GM21619 (cell line): ENCODE measurements around the gene LENG8.
"Not testable (repeated sequence)": the region's sequence is repeated elsewhere in the genome, so short reads cannot be mapped to it uniquely, and the experiment has no call there.

ENCODE experiments used
- ATAC-seq: cut with Tn5 transposase; IDR thresholded peaks from one replicate; pipeline ENCODE4 v1.9.1; 2021; ENCODE audit not compliant: unreplicated experiment

LENG8 gene

DNA sequence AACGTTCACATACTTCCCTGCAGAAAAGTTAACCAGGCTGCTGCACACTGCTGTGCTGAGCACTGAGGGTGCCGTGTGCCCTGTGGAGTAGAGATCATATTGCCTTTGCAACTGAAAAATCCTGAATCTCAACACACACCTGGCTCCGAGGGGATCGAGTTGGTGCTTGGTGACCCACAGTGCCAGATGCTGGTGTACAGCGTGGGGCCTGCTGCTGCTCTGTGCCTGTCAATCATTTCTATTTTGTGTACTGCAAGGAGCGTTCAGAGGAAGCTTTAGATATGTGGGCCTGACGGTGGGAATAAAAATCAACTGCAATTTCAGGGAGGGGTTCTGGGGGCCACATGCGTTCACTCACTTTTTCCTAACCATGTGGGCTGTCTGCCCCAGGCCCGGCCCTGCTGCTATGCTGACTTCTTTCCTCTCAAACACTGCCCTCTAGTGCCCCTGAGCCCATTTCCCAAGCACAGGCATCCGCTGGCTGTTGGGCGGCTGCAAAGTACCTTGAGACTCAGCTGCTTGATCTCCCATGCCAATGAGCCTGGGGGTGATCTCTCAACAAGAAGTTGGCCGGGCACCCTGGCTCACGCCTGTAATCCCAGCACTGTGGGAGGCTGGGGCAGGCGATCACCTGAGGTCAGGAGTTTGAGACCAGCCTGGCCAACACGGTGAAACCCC is 9.7 kb upstream of the LENG8 start:
- ATAC-seq, result no peak

DNA sequence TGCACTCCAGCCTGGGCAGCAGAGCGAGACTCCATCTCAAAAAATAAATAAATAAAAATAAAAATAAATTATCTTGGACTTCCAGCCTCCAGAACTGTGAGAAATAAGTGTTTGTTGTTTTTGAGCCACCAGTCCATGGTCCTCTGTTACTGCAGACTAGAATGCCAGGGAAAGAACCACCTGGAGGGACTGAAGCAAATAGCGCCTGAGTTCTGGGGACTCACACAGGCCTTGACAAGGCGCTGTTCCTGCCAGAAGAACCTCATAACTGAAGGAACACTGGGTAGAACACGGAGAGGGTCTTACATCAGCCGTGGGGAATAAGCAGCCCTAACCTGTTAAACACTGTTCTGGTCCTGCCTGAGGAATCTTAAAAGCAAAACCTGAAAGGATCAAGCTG is 8.4 kb upstream of the LENG8 start:
- no peak for ATAC-seq

DNA sequence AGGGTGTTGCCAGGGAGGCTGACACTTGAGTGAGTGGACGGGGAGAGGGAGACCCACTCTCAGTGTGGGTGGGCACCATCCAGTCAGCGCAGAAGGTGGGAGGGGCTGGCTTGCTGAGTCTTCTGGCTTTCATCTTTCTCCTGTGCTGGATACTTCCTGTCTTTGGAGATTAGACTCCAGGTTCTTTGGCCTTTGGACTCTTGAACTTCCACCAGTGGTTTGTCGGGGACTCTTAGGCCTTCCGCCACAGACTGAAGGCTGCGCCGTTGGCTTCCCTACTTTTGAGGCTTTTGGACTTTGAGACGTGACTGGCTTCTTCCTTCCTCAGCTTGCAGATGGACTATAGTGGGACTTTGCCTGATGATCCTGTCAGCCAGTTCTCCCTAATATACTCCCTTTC is 4.3 kb upstream of the LENG8 start:
- no peak for ATAC-seq

DNA sequence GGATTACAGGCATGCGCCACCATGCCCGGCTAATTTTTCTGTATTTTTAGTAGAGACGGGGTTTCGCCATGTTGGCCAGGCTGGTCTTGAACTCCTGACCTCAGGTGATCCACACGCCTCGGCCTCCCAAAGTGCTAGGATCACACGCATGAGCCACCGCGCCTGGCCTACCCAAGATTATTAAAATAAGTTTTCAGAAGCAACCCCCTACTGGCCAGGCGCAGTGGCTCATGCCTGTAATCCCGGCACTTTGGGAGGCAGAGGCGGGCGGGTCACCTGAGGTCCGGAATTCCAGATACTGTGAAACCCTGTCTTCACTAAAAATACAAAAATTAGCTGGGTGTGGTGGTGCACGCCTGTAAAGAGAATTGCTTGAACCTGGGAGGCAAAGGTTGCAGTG is 2.6 kb upstream of the LENG8 start:
- not testable (repeated sequence) for ATAC-seq

DNA sequence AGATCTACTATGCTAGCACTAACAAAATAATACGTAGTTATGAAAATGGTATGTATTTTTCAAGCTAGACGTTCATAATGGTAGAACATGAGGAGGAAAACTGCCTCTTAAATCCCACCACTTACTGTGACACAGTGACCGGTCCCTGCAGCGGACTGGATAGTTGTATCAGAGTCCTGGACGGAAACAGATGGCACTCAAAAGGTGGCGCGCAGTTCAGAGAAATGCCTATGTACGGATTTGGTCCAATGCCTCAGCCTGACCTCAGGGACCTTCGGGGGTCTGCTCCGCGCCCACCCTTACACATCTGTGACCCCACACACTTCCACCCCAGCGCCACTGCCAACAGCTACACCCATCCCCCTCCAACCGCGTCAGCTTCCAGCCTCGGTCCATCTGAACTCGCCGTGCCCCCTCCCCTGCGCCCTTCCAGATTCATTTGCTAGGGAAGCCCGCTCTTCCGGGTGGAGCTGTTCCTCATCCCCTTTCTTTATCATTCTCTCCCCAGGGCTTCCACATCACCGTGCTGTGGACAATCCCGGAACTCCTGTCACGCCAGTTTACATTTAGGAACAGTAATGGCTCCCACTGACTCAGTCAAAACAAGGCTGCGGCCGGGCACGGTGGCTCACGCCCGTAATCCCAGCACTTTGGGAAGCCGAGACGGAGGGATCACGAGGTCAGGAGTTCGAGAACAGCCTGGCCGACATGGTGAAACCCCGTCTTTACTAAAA is 792 bp upstream of the LENG8 start:
- no peak for ATAC-seq

DNA sequence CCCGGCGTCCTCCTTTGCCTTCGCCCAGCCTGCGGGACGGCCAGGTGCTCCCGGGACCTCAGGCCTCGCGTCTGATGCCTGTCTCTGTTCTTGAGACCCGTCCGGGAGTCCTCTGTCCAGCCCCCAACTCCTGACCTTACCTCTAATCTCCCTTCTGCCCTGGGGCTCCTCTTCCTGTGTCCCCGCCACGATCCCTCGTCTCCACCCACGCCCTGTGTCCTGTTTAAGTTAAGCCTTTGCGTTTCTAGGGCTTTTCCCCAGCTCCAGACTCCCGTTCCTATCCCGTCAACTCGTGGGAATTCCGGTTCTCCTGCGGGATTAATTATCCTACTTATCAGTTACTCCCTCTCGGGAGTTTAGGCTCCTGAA is 686 bp downstream of the LENG8 start:
- peak; percentile 3 for ATAC-seq

DNA sequence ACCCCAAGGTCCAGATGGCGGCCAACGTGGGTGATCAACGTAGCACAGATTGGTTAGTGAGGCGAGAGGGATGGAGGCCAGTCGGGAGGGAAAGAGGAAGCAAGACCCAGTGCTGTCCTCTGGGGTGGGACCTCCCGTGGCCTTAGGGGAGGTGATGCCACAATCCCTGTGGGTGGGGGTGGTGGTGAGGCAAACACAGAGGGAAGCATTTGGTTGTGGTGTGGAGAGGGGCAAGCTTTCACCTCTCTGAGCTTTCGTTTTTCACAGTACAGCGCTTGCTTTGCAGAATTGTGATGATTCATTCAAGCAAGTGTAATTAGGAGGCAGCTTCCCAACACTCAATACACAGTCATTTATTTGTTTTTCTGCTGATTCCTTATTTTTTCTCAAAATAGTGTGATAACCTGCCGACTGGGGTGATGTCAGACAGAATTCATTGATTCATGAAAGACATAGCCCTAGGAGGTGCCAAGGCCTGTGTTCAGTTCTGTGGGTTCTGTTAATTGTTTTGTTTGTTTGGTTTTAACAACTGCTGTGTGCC is 2.4 kb downstream of the LENG8 start:
- ATAC-seq, result no peak

DNA sequence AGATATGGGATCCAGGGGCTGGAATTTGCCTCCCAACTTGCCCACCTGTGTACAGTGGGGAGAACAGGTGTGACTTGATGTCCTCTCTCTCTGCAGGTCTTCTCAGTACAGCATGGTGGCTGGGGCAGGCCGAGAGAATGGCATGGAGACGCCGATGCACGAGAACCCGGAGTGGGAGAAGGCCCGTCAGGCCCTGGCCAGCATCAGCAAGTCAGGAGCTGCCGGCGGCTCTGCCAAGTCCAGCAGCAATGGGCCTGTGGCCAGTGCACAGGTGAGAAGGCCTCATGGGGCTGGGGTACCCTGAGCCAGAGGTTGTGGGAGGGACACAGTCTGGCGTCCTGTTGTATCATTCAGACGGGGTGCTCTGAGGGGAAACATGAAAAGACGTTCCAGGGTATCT is 3.0 kb downstream of the LENG8 start:
- ATAC-seq, result no peak

DNA sequence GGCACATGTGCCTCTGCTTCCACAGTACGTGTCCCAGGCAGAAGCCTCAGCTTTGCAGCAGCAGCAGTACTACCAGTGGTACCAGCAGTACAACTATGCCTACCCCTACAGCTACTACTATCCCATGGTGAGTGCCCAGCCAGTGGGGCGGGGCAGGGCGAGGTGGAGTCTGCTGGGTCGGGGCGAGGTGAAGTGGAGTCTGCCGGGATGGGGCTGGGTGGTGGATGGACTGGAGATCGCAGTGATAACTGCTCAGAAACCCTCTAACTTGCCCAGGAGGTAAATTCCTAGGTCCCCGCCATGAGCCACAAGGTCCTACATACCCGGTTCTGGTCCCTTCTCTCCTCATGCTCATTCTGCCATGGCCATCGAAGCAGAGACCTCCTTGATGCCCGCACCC is 3.6 kb downstream of the LENG8 start:
- ATAC-seq, result no peak

DNA sequence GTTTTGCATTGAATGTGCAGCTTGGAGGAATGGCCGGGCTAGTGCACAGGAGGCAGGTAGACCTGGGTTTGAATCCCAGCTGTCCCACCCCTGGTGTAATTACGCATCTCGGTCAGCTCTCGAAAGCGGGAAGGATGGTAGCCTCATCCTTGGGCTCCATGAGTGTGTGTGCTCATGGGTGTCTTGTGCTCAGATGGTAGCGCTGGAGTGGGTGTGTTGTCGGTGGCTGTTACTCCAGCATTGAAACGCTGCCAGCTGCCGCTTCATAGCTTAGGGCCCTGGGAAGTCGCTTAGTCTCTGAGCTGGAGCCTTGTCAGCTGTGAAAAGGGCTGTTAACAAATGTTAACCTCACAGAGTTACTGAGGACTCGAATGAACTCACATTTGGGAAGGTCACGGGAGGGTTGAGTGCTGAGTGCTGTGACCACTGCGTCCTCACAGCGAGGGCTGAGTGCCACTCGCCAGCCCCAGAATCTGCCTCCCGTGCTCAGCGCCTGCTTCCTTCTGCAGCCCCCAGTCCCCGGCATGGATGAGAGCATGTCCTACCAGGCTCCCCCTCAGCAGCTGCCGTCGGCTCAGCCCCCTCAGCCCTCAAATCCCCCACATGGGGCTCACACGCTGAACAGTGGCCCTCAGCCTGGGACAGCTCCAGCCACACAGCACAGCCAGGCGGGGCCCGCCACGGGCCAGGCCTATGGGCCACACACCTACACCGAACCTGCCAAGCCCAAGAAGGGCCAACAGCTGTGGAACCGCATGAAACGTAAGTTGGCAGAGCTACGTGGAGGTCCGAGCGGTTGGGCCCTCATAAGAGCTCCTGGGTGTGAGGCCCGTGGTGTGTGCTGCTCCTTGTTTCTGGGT is 5.2 kb downstream of the LENG8 start:
- no peak for ATAC-seq

DNA sequence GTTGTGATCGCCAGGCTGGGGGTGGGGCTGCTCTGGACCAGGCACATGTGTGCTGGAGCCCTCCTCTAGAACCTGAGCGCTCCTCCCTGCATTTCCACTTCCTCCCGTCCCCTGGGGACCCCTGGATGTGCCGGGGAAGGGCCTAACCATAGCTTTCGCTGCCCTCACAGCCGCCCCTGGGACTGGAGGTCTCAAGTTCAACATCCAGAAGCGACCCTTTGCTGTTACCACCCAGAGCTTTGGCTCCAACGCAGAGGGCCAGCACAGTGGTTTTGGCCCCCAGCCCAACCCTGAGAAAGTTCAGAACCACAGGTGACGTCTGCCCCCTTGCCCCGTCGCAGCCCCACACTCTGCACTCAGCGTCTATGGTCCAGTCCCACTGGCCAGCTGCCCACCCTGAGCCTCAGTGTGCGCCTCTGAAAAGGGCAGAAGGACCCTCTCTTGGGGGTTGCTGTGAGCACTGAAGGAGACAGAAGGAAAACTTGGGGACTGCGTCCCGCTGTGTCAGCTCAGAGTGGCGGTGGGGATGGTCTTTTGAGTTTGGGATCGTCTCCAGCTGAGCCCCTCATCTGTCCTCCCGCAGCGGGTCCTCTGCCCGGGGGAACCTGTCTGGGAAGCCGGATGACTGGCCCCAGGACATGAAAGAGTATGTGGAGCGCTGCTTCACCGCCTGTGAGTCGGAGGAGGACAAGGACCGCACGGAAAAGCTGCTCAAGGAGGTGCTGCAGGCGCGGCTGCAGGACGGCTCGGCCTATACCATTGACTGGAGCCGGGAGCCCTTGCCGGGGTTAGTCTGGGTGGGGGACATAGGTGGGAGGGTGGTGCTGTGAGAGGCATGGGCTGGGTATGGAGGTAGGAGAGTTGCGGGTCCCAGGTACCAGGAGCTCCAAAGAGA is 6.0 kb downstream of the LENG8 start:
- ATAC-seq, result no peak

DNA sequence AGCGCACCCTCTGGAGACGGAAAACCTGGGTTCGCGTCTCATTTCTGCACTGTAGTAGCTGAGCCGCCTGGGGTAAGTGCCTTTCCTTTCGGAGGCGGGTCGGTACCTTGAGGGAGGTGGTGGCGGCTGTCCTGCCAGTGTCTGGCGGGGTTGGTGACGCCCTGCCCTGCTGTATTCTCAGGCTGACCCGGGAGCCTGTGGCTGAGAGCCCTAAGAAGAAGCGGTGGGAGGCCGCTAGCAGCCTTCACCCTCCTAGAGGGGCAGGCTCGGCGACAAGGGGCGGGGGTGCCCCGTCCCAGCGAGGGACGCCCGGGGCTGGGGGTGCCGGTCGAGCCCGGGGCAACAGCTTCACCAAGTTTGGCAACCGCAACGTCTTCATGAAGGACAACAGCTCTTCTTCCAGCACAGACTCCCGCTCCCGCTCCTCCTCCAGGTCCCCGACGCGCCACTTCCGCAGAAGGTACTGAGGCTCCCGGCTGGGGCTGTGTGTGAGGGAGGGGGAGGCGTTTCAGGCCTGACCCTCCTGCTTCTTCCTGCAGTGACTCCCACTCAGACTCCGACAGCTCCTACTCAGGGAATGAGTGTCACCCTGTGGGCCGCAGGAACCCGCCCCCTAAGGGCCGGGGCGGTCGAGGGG is 6.9 kb downstream of the LENG8 start:
- no peak for ATAC-seq

DNA sequence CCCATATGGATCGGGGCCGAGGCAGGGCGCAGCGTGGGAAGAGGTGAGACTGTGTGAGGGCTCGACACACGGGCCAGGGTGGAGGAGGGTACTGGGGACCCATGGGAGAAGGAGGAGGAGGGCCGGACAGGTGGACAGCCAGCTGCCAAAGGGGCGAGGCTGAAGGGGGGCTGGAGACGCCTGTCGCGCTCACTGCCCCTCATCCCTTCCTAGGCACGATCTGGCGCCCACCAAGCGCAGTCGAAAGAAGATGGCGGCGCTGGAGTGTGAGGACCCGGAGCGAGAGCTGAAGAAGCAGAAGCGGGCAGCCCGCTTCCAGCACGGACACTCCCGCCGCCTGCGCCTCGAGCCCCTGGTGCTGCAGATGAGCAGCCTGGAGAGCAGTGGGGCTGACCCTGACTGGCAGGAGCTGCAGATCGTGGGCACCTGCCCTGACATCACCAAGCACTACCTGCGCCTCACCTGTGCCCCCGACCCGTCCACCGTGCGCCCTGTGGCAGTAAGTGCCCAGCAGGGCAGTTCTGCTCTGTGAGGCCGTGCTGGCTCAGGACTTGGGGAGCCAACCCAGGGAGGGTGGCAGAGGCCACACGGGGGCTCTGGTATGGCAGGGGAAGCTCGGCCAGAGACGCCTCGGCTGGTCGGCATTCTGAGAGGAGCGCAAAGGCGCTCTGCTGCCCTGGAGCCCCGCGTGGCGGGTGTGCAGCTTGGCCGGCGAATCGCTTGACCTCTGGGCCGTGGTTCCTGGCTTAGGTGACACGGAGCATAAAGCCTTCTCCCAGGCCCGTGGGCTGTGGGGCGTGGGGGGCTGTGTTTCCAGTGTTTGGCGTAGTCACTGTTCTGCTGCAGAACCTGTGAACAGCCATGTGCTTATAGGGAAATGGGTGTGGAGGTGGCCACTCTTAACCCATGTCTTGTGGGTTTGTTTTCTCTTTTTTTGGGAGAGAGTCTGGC is 7.7 kb downstream of the LENG8 start:
- ATAC-seq, result no peak

DNA sequence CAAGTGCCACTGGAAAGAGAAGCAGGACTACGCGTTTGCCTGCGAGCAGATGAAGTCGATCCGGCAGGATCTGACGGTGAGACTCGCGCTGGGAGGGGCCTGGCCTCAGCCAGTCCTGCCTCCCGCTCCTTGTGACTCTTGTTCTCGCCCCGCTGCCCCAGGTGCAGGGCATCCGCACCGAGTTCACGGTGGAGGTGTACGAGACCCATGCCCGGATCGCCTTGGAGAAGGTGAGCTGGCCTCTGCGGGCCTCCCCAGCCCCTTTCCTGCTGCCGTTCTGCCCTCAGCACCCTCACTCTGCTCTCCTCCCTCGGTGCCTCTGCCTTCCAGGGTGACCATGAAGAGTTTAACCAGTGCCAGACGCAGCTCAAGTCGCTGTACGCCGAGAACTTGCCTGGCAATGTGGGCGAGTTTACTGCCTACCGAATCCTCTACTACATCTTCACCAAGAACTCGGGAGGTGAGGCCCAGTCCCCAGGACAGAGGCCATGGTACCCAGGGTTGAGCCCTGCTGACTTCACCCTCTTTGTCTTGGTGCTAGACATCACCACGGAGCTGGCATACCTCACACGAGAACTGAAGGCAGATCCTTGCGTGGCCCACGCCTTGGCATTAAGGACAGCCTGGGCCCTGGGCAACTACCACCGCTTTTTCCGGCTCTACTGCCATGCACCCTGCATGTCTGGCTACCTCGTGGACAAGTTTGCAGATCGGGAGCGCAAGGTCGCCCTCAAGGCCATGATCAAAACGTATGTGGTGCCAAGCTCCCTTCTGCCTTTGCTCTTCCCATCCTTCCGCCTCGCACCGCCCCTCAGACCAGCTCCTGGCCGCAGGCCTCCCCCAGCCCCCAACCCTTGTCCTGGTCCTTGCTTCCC is 9.0 kb downstream of the LENG8 start:
- ATAC-seq, result no peak

DNA sequence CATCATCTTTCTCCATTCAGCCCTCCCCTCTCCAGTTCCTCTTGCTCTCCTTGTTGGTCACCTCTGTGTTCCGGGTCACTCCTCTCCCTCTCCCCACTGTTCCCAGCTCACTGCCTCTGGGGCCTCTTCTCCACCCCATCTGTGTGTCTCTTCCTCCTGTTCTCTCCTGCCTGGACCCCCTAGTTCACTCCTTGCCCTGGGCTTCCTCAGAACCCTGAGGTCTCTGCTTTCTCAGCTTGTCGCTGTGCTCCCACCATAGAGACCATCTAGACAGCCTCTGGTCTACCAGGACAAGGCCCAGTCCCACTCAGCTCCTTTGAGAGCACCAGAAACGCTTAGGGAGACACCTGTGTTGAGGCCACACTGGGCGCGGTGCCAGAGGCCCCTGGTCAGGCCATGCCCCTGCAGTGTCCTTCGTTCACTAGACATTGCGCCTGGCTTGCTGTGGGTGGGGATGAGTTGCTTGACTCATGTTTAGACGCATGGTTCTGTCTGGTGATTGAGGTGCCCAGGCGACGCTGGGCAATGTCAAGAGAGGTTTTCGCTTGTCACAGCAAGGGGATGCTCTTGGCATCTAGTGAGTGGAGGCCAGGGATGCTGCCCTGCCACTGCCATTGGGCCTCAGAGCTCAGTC is 9.8 kb downstream of the LENG8 start:
- no peak for ATAC-seq

DNA sequence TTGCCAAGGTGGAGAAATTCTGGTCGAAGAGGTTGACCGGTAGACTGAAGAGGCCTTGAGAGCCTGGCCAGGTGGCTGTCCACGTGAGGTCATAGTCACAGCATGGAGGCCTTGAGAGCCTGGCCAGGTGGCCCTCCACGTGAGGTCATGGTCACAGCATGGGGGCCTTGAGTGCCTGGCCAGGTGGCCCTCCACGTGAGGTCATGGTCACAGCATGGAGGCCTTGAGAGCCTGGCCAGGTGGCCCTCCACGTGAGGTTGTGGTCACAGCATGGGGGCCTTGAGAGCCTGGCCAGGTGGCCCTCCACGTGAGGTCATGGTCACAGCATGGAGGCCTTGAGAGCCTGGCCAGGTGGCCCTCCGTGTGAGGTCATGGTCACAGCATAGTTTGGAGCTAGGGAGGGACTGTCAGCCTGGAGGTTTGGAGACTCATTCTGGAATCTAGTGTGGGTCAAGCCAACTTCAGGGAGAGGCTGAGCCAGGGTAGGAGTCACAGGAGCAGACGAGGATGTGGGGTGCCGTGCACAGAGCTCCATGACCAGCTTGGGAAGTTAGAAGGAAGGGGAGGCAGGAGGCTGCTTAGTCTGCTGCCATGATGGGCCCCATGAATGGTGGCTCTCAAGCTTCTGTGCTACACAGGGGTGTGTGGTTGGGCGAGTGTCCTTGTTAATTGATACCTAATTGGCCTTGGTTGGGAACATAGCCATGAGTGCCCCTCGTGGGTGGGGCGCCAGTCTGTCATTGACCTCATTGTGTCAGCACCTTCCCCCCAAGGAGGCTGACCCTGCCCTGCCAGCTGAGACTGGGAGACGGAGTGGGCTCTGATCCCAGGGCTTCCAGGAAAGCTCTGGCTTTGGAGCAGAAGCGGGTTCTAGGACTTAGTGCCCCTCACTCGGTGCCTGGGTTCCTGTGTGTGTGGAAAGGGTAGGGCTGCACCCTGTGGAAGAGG is 10.6 kb downstream of the LENG8 start:
- ATAC-seq, result no peak
